Loucy (cell line): ENCODE results near the gene CRACR2A.

Source experiments
- H2AFZ ChIP-seq: fragments of 200-600 bp; sonication (generic); 2 replicates; pipeline ENCODE4 v1.6.0; 2016; ENCODE audit warnings: antibody characterized with exemption, mild to moderate bottlenecking, low read length, moderate library complexity
- H3F3A ChIP-seq: fragments of 200-600 bp; 2 replicates; pipeline ENCODE4 v1.6.0; 2016; ENCODE audit warnings: antibody characterized with exemption, low read depth, mild to moderate bottlenecking
- H3K27me3 ChIP-seq: fragments of 200-600 bp; sonication (generic); 2 replicates; pipeline ENCODE4 v1.6.1; 2014; ENCODE audit warnings: low read length, mild to moderate bottlenecking; ENCODE audit not compliant: insufficient read depth, poor library complexity, severe bottlenecking
- H3K36me3 ChIP-seq: fragments of 200-600 bp; sonication (generic); 2 replicates; pipeline ENCODE4 v1.6.1; 2016; ENCODE audit warnings: low read length; ENCODE audit not compliant: insufficient read depth
- H3K4me1 ChIP-seq: fragments of 200-600 bp; sonication (generic); 2 replicates; pipeline ENCODE4 v1.5.1; 2014; ENCODE audit warnings: low read length, mild to moderate bottlenecking; ENCODE audit not compliant: insufficient read depth, poor library complexity, severe bottlenecking
- H3K4me2 ChIP-seq: fragments of 200-600 bp; sonication (generic); 2 replicates; pipeline ENCODE4 v1.6.0; 2014; ENCODE audit warnings: antibody characterized with exemption, low read length, low read depth, mild to moderate bottlenecking; ENCODE audit not compliant: poor library complexity, severe bottlenecking
- H3K4me3 ChIP-seq: fragments of 200-600 bp; sonication (generic); 2 replicates; pipeline ENCODE4 v1.5.1; 2014; ENCODE audit warnings: low read length, mild to moderate bottlenecking, mixed read lengths; ENCODE audit not compliant: poor library complexity, severe bottlenecking
- H3K79me2 ChIP-seq: fragments of 200-600 bp; sonication (generic); 2 replicates; pipeline ENCODE4 v1.6.1; 2014; ENCODE audit warnings: low read length; ENCODE audit not compliant: insufficient read depth
- H3K9ac ChIP-seq: fragments of 200-600 bp; sonication (generic); 2 replicates; pipeline ENCODE4 v1.6.0; 2014; ENCODE audit warnings: mild to moderate bottlenecking, low read depth, low read length, moderate library complexity; ENCODE audit not compliant: poor library complexity, severe bottlenecking
- H3K9me2 ChIP-seq: fragments of 200-600 bp; sonication (generic); replicated peaks from 2 replicates; pipeline ENCODE4 v1.6.1; 2016; ENCODE audit warnings: low read depth, low read length, mixed read lengths
- H3K9me3 ChIP-seq: fragments of 200-600 bp; sonication (generic); 2 replicates; pipeline ENCODE4 v1.6.1; 2014; ENCODE audit warnings: mild to moderate bottlenecking, antibody characterized with exemption, low read length, low read depth; ENCODE audit not compliant: insufficient read depth
- H4K20me1 ChIP-seq: fragments of 200-600 bp; sonication (generic); 2 replicates; pipeline ENCODE4 v1.6.0; 2014; ENCODE audit warnings: antibody characterized with exemption, low read length, mild to moderate bottlenecking; ENCODE audit not compliant: insufficient read depth, poor library complexity, severe bottlenecking
- CTCF ChIP-seq: fragments of 200-600 bp; sonication (generic); conservative IDR thresholded peaks from 2 replicates; pipeline ENCODE4 v1.5.1; 2014; ENCODE audit warnings: mild to moderate bottlenecking, antibody characterized with exemption, low read length
- EZH2phosphoT487 ChIP-seq: fragments of 200-600 bp; IDR thresholded peaks from 2 replicates; pipeline ENCODE4 v1.6.1; 2018; ENCODE audit warnings: antibody characterized with exemption, mild to moderate bottlenecking, moderate library complexity, borderline replicate concordance

CRACR2A gene

GRCh38 chr12:3686463-3686862, 66.4 kb downstream of the CRACR2A start:
- H3K79me2 ChIP-seq, result no peaks in the 10 kb centered on the region

GRCh38 chr12:3685830-3686229, 67.1 kb downstream of the CRACR2A start:
- Histone ChIP-seq H3K9ac (no peak overlapping the region), H3K9me2 (no peaks in the 10 kb centered on the region)

More at GRCh38 chr12:3686463-3686862, 66.4 kb downstream of the CRACR2A start:
- no peak overlapping the region for H3K4me3 ChIP-seq
- H3K4me2 ChIP-seq, result no peak overlapping the region
- TF ChIP-seq EZH2phosphoT487, result no peak
- no peak for TF ChIP-seq CTCF
- peaks cover 11% of the 10 kb centered on the region; the same call in 1 of the 2 replicates for H3K36me3 ChIP-seq
- H4K20me1 ChIP-seq, result no peaks in the 10 kb centered on the region
- H3K9ac ChIP-seq, result no peak overlapping the region
- H3F3A ChIP-seq, result no peaks in the 10 kb centered on the region
- no peaks in the 10 kb centered on the region for H3K9me2 ChIP-seq
- H3K4me1 ChIP-seq, result no peaks in the 10 kb centered on the region
- H2AFZ ChIP-seq, result no peak overlapping the region
- no peaks in the 10 kb centered on the region for H3K27me3 ChIP-seq
- no peaks in the 10 kb centered on the region; the same call in 1 of the 2 replicates for H3K9me3 ChIP-seq

GRCh38 chr12:3684449-3685051, 68.4 kb downstream of the CRACR2A start:
- Histone ChIP-seq H3K79me2 (no peaks in the 10 kb centered on the region), H3K9me3 (no peaks in the 10 kb centered on the region), H3K36me3 (peaks cover 18% of the 10 kb centered on the region; the same call in 1 of the 2 replicates), H2AFZ (no peak overlapping the region), H3K27me3 (no peaks in the 10 kb centered on the region), H3K9ac (no peak overlapping the region), H3K9me2 (no peaks in the 10 kb centered on the region), H3K4me2 (no peak overlapping the region), H3K4me1 (no peaks in the 10 kb centered on the region), H3K4me3 (no peak overlapping the region), H4K20me1 (no peaks in the 10 kb centered on the region), H3F3A (no peaks in the 10 kb centered on the region)
- no peak for TF ChIP-seq EZH2phosphoT487
- TF ChIP-seq CTCF, result no peak

More at GRCh38 chr12:3685830-3686229, 67.1 kb downstream of the CRACR2A start:
- no peaks in the 10 kb centered on the region; the same call in 1 of the 2 replicates for H3K9me3 ChIP-seq
- H3K79me2 ChIP-seq, result no peaks in the 10 kb centered on the region
- H2AFZ ChIP-seq, result no peak overlapping the region
- H3K27me3 ChIP-seq, result no peaks in the 10 kb centered on the region
- TF ChIP-seq CTCF (no peak), EZH2phosphoT487 (no peak)
- no peak overlapping the region for H3K4me2 ChIP-seq
- H3F3A ChIP-seq, result no peaks in the 10 kb centered on the region
- H3K4me1 ChIP-seq, result no peaks in the 10 kb centered on the region
- no peak overlapping the region for H3K4me3 ChIP-seq
- no peaks in the 10 kb centered on the region for H4K20me1 ChIP-seq
- H3K36me3 ChIP-seq, result peaks cover 11% of the 10 kb centered on the region; the same call in 1 of the 2 replicates
